Heart left ventricle (tissue), 16 donors: Measurements from ENCODE around the gene EMC7. TPM values are rescaled to one million over a fixed set of nuclear protein-coding genes. Genes with fewer than 3 reads are reported as not detected.
A peak's percentile ranks its signal among the peaks of the same experiment; 100 is the strongest.

ENCODE experiments used
- ATAC-seq, 4 donors: fragments of 200-7000 bp; cut with Tn5 transposase; one replicate each; pipeline ENCODE4 v1.9.1; 2020 to 2022; ENCODE audit warnings: moderate library complexity in 4 of 4, mild to moderate bottlenecking in 3 of 4, moderate number of reproducible peaks in 1 of 4
- DNase-seq, 5 donors: peaks; one replicate each; pipeline ENCODE4 v3.0.0-alpha.2; 2020
- H3K27ac ChIP-seq, 12 donors: fragments of 200-600 bp; sonication (generic) in 4 of 12; one replicate each; pipeline versions ENCODE4 v1.5.0 to v1.8.0; 2016 to 2022; ENCODE audit warnings: mild to moderate bottlenecking in 2 of 12
- H3K27me3 ChIP-seq, 9 donors: fragments of 200-600 bp; sonication (generic) in 2 of 9; one replicate each; pipeline versions ENCODE4 v1.5.1 to v1.8.0; 2016 to 2022; ENCODE audit warnings: mild to moderate bottlenecking in 3 of 9
- H3K36me3 ChIP-seq, 9 donors: fragments of 200-600 bp; sonication (generic) in 2 of 9; one replicate each; pipeline versions ENCODE4 v1.5.0 to v1.8.0; 2018 to 2022; ENCODE audit warnings: mild to moderate bottlenecking in 2 of 9
- H3K4me1 ChIP-seq, 12 donors: fragments of 200-600 bp; sonication (generic) in 4 of 12; one replicate each; pipeline versions ENCODE4 v1.5.0 to v1.8.0; 2016 to 2022; ENCODE audit warnings: mild to moderate bottlenecking in 3 of 12
- H3K4me3 ChIP-seq, 12 donors: fragments of 200-600 bp; sonication (generic) in 4 of 12; one replicate each; pipeline versions ENCODE4 v1.5.0 to v1.8.0; 2017 to 2022; ENCODE audit warnings: mild to moderate bottlenecking in 9 of 12, moderate library complexity in 4 of 12
- H3K9me3 ChIP-seq, 12 donors: fragments of 200-600 bp; sonication (generic) in 4 of 12; one replicate each; pipeline versions ENCODE4 v1.5.0 to v1.8.0; 2016 to 2022; ENCODE audit warnings: mild to moderate bottlenecking in 1 of 12
- POLR2A ChIP-seq, 2 donors: fragments of 450-650 bp; IDR thresholded peaks; one replicate each; pipeline ENCODE4 v1.6.1; 2017; ENCODE audit warnings: antibody characterized with exemption in 2 of 2, mild to moderate bottlenecking in 2 of 2, moderate library complexity in 2 of 2
- WGBS, 4 donors: extraction: QIAGEN DNeasy Blood & Tissue Kit in 2 of 4; methylation state at CpG; one replicate each; pipeline versions ENCODE4 v1.1.5 to v1.1.7; 2013 to 2018; 5-methylcytosine and 5-hydroxymethylcytosine counted together
- intact Hi-C, 10 donors: fragments of 100-400 bp; cut with DNase I; formaldehyde crosslinking; loops; one replicate each; pipeline versions ENCODE4 v1.11.1 to v1.14.2; 2022
- polyA plus RNA-seq, 2 donors: library from polyadenylated mRNA; stranded (reverse); fragments of 200-250 nt; gene quantifications; one replicate each; pipeline ENCODE4 v1.2.3, GENCODE V29; 2013
- total RNA-seq, 9 donors: library from RNA; depleted of rRNA in 2 of 9; stranded (reverse); fragments of >200 nt in 2 of 9; fragmentation: NEBNext Ultra II Directional in 3 of 9; extraction: Animal tissue kit (Norgen Biotek cat#: 25700) in 3 of 9; gene quantifications; one replicate each; pipeline versions ENCODE4 v1.1.0 to v1.2.4, GENCODE V29; 2016 to 2023
- TF ChIP-seq, protein P1 (sequence below), 12 donors: fragments of 200-600 bp; sonication (generic) in 4 of 12; IDR thresholded peaks; one replicate each; pipeline versions ENCODE4 v1.5.0 to v1.8.0; 2018 to 2022; ENCODE audit warnings: antibody characterized with exemption in 12 of 12, mild to moderate bottlenecking in 5 of 12
- donor health status: ischemic (EF 13 %, LVEDD 7.1; RV severe dilation, severe dysfunction).
- donor health status: healthy with polysubstance abuse.
- donor health status: DM: no; HTN: yes; CAD: no.
- donor health status: DM: no; HTN: no; CAD: no.
- donor health status: ischemic (EF 25% LVEDD 6.9; RV normal size, moderate dysfunction).
- donor health status: ischemic (EF 25% LVEDD 5.7; RV mildly dilated, moderate dysfunction).
- donor health status: healthy.
- donor health status: DM: yes; HTN: yes; CAD: no.
- donor health status: ischemic (EF 35%, LVEDD 5.7; RV mildly dilated, moderate dysfunction).
- donor health status: nonischemic (EF 11% LVEDD 7.7; RV severe dilation, severe dysfunction).
- donor health status: DM: yes; HTN: yes; CAD: no.
- donor health status: PGD.
- donor health status: ischemic (EF 29% LVEDD 5.4; RV normal size, mild dysfunction).
- donor health status: nonischemic (EF 23%, LVEDD 6.1; RV moderate dilation, normal function).

The EMC7 gene
- total and polyA plus RNA-seq, 11 donors = 28.9 to 143 (median 65.2) TPM

- WGBS, 4 donors = 81 to 89% (median 85%) methylated on average over 1 of the region's 1 CpG
- H3K27me3 ChIP-seq = no peaks in the 10 kb centered on the region
Measured at GRCh38 chr15:34043391-34043790, 58.3 kb downstream of the EMC7 start.

DNA sequence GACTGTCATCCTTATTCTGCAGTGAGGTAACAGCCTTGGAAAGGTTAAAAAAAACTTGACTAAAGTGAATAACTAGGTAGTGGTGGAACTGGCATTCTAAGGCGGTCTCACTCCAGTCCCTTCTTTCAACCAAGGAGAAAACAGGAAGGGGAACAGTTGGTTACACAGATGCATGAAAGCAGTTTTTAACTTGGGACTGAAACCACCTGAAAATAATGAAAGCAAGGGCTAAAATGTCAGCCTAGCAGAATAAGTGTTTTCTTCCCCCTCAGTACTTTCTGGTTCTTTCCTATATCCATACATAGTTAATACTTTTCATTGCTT lies 61.9 kb downstream of the EMC7 start:
- ATAC-seq (no peak), DNase-seq (no peak)
- TF ChIP-seq, protein P1, sequence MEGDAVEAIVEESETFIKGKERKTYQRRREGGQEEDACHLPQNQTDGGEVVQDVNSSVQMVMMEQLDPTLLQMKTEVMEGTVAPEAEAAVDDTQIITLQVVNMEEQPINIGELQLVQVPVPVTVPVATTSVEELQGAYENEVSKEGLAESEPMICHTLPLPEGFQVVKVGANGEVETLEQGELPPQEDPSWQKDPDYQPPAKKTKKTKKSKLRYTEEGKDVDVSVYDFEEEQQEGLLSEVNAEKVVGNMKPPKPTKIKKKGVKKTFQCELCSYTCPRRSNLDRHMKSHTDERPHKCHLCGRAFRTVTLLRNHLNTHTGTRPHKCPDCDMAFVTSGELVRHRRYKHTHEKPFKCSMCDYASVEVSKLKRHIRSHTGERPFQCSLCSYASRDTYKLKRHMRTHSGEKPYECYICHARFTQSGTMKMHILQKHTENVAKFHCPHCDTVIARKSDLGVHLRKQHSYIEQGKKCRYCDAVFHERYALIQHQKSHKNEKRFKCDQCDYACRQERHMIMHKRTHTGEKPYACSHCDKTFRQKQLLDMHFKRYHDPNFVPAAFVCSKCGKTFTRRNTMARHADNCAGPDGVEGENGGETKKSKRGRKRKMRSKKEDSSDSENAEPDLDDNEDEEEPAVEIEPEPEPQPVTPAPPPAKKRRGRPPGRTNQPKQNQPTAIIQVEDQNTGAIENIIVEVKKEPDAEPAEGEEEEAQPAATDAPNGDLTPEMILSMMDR (IDR thresholded peaks at IDR 0.05) = no peak
- no peak for TF ChIP-seq POLR2A (IDR thresholded peaks at IDR 0.05)
- WGBS, 4 donors = 65 to 87% (median 71%) methylated on average over 1 of the region's 1 CpG
- intact Hi-C loops = loop anchor here in 1 of 10 donors (10.0 kb wide), 1 partner anchor 65 kb away; the partner anchor contains the start of genes EMC7 and PGBD4
- Histone ChIP-seq H3K27ac (peak overlapping the region in 5 of 12 donors; percentile 91 to 98 (median 92)), H3K27me3 (no peaks in the 10 kb centered on the region), H3K4me3 (peak overlapping the region in 8 of 12 donors; percentile 62 to 98 (median 78)), H3K9me3 (no peaks in the 10 kb centered on the region), H3K36me3 (no peaks in the 10 kb centered on the region), H3K4me1 (peaks cover 0 to 27% (median 13%) of the 10 kb centered on the region in 12 donors)

More at GRCh38 chr15:34043391-34043790, 58.3 kb downstream of the EMC7 start:
- intact Hi-C loops = no loop called here
- H3K4me3 ChIP-seq = no peak overlapping the region
- DNase-seq (no peak), ATAC-seq (no peak)
- no peaks in the 10 kb centered on the region for H3K36me3 ChIP-seq
- no peaks in the 10 kb centered on the region for H3K9me3 ChIP-seq
- no peak overlapping the region for H3K27ac ChIP-seq
- peaks cover 0 to 15% (median 9%) of the 10 kb centered on the region in 12 donors for H3K4me1 ChIP-seq
- TF ChIP-seq, protein P1 (IDR thresholded peaks at IDR 0.05) = no peak
- TF ChIP-seq POLR2A (IDR thresholded peaks at IDR 0.05) = no peak

DNA sequence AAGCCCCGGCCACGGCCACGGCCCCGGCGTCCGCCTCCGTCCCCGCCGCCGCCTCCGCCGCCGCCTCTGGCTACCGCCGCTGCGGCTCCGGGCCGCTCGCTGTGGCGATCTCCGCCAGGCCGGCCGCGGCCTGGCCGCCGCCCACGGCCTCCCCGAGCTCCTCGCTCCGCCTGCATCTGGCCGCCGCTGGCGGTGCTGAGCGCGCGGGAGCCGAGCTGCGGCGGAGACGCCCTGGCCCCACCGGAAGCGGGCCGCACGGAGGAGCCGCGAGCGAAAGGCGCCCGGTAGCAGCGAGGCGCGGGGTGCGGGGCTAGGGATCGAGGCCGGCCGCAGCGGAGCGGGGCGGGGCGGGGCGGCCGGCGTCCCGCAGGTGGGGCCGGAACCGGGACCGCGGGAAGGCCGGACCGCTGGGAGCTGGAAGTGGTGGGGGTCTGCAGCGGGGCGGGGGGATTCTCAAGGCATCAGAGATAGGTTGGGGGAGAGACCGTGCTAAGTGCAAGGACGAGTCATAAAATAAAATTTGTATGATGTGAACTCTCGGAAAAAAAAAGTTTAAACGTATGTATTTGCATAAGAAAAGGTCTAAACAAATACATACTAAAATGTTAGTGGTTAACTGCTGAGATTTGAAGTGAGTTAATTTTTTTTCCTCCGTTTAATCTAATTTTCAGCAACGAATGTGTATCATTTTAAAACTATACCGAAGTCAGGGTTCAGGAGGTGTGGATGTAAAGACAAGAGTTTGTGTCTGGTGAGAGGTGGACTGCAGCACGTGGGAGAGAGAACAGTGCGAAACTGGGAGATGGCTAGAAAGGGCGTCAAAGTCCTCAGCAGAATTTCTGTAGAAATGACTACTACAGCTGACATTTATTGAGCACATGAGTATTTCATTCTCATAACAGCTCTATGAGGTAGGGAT lies 62.5 kb downstream of the EMC7 start, which contains the start of gene AVEN:
AVEN (minus strand) TSS at position 334 of the 919 bp plus-strand sequence; CDS start at position 176, 158 bp downstream.
- 1 to 3% (median 2%) methylated on average over 35 to 82 of the region's 82 CpGs for WGBS, 4 donors
- no peaks in the 10 kb centered on the region for H3K36me3 ChIP-seq
- TF ChIP-seq, protein P1 (IDR thresholded peaks at IDR 0.05) = no peak
- no peak for TF ChIP-seq POLR2A (IDR thresholded peaks at IDR 0.05)
- peak within 1 kb of the TSS; percentile 84 to 98 (median 92) for H3K27ac ChIP-seq
- intact Hi-C loops = loop anchor here in 1 of 10 donors (10.0 kb wide), 1 partner anchor 66 kb away; the partner anchor contains the start of genes EMC7 and PGBD4
- H3K4me3 ChIP-seq = peak within 1 kb of the TSS; percentile 48 to 98 (median 80)
- H3K27me3 ChIP-seq = no peaks in the 10 kb centered on the region
- peak; percentile 24 to 72 (median 61) for ATAC-seq
- peak; percentile 45 to 80 (median 61) for DNase-seq
- H3K4me1 ChIP-seq = peaks cover 0 to 27% (median 13%) of the 10 kb centered on the region in 12 donors
- H3K9me3 ChIP-seq = no peaks in the 10 kb centered on the region
